GM13977 (cell line): ENCODE results near the gene FGFR4.

Experiments
- DNase-seq: peaks from one replicate; pipeline ENCODE4 v3.0.0; 2012; ENCODE audit warnings: low spot score
- in situ Hi-C: fragments of 300-500 bp; cut with MboI; formaldehyde crosslinking; loops from one replicate; pipeline ENCODE4 v1.12.0; 2022; ENCODE audit warnings: low sequenced_read_pairs, low pct_unique_long_range_greater_than_20kb, mixed read lengths, inconsistent platforms; ENCODE audit not compliant: unreplicated experiment
- TF ChIP-seq, protein P1 (sequence below): IDR thresholded peaks from 2 replicates; pipeline ENCODE4 v1.5.1; 2012; ENCODE audit warnings: mild to moderate bottlenecking, control low read depth; ENCODE audit not compliant: insufficient read depth; ENCODE audit errors: extremely low read depth, missing control alignments

The FGFR4 gene

DNA sequence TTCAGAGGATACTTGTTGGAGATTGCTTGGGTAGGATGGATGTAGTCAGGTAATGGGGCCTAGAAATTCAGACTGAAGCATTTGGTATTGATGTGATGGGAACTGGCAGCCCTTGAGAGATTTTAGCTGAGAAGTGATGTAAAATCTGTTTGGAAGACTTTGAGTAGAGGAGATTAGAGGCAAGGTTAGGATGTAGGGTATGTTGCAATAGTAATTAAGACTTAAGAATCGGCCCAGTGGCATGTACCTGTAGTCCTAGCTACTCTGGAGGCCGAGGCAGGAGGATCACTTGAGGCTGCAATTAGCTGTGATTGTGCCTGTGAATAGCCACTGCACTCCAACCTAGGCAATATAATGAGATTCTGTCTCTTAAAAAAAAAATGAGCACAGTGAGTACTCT lies 53.6 kb downstream of the FGFR4 start:
- TF ChIP-seq, protein P1, sequence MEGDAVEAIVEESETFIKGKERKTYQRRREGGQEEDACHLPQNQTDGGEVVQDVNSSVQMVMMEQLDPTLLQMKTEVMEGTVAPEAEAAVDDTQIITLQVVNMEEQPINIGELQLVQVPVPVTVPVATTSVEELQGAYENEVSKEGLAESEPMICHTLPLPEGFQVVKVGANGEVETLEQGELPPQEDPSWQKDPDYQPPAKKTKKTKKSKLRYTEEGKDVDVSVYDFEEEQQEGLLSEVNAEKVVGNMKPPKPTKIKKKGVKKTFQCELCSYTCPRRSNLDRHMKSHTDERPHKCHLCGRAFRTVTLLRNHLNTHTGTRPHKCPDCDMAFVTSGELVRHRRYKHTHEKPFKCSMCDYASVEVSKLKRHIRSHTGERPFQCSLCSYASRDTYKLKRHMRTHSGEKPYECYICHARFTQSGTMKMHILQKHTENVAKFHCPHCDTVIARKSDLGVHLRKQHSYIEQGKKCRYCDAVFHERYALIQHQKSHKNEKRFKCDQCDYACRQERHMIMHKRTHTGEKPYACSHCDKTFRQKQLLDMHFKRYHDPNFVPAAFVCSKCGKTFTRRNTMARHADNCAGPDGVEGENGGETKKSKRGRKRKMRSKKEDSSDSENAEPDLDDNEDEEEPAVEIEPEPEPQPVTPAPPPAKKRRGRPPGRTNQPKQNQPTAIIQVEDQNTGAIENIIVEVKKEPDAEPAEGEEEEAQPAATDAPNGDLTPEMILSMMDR = no peak
- in situ Hi-C loops = no loop called here
- DNase-seq = no peak

DNA sequence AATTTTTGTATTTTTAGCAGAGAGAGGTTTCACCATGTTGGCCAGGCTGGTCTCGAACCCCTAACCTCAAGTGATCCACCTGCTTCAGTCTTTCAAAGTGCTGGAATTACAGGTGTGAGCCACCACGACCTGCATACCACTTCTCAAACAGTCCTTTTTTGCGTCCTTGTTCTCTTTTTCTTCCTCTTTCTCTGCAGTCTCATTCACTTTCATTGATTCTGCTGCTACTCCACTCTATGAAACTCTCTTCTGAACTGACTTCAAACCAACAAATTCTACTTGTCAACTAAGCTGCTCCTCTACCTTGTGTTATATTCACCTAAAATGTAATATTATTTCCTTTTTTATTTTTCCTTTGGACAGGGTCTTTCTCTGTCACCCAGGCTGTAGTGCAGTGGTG lies 54.8 kb downstream of the FGFR4 start:
- no peak for DNase-seq
- TF ChIP-seq, protein P1 = no peak
- in situ Hi-C loops = no loop called here

DNA sequence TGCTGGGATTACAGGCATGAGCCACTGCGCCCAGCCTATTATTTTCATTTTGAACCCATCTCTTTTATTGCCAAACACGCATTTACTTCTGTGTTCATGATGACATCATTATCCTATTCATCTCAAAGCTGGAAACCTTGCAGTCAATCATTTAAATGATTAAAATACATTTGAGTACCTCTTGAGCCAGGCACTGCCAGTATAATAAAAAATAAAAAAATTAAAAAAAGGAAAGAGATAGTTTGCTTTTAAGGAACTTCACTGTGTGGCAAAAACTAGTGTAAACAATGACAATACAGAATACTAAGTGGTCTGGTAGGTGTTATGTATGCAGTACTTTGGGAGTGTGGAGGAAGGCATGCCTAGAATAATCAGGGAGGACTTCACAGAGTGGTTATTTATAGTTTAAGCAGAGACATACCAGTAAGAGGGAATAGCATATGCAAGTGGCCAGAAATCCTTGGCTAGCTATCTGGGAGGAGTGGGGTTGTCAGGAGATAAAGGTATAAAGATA lies 55.4 kb downstream of the FGFR4 start:
- in situ Hi-C loops = no loop called here
- TF ChIP-seq, protein P1 = no peak
- no peak for DNase-seq

DNA sequence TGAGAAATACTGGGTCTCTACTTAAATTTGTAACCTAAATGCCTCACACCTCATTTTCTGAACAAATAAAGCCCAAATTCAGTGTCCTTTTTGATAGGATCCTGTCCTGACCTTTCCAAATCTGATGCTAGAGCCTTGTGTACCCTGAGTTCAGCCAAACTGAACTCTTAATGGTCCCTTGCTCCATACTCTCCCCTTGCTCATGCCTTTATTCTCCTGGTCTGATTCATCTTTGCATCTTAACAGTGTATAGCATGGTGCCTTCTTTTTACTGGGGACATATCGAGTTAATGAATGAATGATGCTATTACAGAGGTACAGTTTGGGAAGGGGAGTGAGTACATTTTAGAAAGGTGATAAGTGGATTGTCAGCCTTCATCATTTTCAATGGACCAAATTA lies 56.1 kb downstream of the FGFR4 start:
- DNase-seq = no peak
- TF ChIP-seq, protein P1 = no peak
- in situ Hi-C loops = no loop called here

DNA sequence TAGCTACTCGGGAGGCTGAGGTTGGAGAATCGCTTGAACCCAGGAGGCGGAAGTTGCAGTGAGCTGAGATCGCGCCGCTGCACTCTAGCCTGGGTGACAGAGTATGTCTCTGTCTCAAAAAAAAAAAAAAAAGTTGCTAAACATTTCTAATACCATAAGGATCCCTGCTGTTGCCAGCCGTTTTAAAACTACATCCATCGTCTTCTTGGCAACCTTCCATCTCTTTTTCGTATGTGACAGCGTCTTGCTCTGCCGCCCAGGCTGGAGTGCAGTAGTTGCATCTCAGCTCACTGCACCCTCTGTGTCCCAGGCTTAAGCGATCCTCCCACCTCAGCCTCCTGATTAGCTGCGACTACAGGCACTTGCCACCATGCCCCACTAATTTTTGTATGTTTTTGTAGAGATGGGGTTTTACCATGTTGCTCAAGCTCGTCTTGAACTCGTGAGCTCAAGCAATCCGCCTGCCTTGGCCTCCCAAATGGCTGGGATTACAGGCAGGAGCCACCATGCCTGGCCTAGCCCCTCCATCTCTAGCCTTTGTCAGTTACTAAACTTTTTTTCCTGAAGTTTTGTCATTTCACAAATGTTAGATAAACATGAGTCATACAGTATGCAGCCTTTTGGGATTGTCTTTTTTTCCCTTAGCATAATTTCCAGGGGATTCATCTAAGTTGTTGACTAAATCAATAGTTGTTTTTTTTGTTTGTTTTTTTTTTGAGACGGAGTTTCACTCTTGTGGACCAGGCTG lies 60.4 kb downstream of the FGFR4 start:
- DNase-seq = no peak
- in situ Hi-C loops = no loop called here
- TF ChIP-seq, protein P1 = no peak
